ENCODE measurements around the gene CLCN7.
"Not testable (repeated sequence)": the region's sequence is repeated elsewhere in the genome, so short reads cannot be mapped to it uniquely, and the experiment has no call there.

CLCN7 gene

DNA sequence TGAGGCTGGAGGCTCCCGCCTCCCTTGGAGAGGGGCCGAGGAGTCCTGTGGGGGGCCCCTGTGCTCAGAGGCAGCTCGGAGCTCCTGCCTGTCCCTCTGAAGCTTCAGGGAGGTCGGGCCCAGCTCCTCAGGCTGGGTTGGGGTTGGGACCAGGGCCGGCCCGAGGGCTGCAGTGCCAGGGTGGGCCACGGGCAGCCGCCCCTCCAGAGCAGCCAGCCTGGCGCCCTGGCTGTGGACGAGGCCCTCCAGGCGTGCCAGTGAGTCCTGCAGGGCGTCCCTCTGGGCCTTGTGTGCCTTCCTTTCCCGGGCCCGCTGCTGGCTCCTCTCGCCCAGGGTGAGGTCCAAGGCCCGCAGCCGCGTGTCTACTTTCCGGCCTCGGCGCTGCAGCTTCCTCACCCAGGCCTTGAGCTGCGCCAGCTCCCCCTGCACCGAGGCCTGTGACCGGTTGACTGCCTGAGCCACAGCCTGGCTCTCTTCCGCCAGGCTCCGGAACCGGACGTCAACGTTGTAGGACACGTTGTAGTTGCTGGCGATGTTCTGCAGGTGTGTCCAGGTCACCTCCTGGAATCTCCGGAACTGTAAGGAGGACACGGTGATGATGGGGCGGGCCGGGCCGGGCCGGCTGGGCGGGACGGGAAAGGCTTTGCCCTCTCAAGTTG lies 12.7 kb upstream of the CLCN7 start:
- no peak for DNase-seq (ENCODE audit: low spot score)

DNA sequence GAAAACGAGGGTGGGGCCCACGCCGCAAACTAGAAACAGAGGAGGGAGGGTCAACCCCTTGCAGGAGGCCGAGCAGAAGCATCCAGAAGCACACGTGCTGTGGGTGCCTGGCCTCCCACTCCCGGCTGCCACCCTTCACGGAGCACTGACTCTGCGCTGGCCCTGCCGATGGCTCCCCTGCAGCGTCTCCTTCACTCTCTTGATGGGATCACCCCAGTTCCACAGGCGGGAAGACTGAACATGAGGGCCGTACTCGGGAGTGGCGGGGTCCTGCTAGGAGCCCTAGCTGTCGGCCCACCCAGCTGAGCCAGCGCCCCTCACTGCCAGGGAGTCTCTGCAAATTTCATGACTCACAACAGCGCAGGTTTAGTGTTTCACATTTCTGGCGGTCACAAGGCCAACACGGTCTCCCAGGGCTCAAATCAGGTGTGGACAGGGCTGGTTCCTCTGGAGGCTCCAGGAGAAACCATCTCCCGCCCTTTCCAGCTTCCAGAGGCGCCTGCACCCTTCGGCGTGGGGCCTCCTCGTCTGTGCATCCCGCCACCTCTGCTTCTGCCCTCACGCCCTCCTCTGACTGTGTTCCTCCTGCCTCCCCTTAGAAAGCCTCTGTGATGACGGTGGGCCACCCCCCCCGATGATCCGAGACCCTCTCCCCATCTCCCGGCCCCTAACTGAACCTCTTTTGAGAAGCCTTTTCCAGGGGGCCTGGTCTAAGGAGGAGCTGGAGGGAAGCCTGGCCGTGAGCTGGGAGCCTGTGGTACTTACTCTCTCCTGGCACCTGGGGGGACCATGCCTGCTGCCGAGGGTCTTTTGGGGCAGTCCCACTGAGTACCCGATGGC lies 11.9 kb upstream of the CLCN7 start:
- DNase-seq (ENCODE audit: low spot score) = no peak

DNA sequence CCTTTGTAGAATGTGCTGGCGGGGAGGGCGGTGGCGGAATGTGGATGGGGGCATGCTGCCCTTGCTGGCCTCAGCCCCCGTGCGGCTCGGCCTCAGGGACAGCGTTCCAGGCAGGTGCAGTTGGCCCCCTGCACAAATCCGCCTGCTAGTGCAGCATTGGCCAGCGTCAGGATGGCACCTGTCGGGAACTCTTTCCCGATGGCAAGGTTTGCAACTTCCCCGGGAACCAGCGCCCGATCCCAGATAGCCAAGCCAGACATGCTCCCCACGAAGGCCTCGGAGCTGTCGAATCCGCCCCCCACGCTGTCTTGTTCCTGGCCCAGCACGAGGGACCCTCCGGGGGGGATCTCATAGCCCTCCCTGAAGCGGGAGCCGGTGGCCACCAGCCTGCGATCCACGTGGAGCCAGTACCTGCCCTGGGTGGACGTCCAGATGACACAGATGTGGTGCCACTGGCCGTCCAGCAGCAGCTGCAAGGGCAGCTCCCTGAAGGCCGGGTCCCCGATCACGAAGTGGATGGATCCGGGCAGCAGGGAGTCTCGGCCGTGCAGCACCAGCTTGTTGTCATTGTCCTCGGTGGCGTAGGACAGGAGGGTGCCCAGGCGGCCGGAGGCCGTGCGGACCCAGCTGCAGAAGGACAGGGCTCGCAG lies 11.1 kb upstream of the CLCN7 start:
- no peak for DNase-seq (ENCODE audit: low spot score)

DNA sequence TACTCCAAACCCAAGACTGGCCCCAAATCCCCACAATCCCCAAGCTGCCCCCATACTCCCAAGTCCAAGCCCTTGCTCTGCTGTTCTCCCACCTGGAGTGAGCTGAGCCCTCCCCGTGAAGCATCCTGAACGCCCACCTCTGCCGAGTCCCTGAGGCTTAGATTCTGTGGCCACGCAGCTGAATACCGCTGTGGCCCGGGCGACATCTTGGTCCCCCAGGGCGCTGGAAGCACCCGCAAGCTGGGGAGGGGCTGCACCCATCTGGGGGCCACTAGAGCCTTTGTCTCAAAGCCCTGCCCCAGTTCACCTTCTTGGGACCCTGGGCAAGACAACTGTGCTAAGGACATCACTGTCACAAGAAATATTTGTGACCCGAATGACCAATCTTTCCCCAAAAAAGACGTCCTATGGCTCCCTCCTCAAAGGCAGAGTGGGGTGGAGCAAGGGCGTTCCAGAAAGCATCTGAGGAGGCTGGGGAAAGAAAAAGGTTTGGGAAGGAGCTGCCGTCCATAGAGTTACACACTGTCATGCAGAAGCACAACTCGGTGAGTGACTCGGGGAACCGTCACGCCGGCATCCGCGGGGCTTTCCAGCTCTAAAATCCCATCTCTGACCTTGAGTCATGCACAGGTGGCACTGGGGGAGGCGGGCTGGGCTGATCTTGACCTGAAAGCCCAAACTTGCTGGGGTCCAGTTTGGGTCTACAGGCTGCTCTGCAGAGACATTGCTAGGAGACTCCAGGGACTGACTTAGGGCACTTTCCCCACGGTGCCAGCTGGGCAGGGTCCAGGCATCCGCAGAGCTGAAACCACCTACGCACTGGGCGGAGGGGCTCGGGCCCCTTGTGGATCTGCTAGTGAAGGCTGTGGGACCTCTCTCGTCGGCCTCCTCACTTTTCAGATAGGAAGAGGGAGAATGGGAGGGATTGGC lies 7.3 kb upstream of the CLCN7 start:
- no peak for DNase-seq (ENCODE audit: low spot score)

DNA sequence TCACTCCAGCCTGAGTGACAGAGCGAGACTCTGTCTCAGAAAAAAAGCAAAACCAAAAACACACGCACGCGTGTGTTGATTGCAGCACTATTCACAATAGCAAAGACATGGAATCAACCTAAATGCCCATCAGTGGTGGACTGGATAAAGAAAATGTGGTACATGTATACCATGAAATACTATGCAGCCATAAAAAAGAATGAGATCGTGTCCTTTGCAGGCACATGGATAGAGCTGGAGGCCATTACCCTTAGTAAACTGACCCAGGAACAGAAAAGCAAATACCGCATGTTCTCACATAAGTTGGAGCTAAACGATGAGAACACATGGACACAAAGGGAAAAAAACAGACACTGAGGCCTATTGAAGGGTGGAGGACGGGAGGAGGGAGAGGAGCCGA lies 4.1 kb upstream of the CLCN7 start:
- DNase-seq (ENCODE audit: low spot score) = not testable (repeated sequence)

DNA sequence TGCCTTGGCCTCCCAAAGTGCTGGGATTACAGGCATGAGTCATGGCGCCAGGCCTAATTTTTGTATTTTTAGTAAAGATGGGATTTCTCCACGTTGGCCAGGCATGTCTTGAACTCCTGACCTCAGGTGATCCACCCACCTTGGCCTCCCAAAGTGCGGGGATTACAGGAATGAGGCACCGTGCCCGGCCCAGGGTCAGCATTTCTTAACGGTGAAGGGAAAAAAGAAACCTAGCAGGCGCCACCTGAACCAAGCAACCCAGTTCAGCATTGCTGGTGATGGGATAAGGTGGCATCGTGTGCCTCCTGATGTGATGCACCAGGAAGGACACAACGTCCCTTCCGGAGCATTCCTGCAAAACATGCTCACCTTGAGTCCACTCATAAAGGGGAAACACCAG lies 2.2 kb upstream of the CLCN7 start:
- DNase-seq (ENCODE audit: low spot score) = no peak

DNA sequence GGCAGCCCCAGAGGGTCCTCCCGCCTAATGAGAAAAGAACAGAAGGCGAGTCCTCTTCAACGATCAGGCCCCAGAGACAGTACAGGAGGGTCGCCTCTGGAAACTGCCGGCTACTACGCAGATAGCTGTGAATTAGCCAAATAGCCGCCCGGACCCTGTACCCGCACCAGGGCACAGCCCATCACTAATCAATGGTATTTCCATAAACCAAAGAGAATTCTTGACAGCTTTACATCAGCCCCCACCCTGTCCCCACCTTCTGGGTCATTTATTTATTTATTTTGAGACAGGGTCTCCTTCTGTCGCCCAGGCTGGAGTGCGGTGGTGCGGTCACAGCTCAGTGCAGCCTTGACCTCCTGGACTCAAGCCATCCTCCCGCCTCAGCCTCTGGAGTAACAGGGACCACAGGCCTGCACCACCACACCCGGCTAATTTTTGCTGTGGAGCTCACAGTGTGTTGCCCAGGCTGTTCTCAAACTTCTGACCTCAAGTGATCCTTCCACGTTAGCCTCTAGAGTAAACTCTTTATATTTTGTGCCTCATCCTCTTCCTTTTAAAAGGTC lies 805 bp upstream of the CLCN7 start:
- no peak for DNase-seq (ENCODE audit: low spot score)

DNA sequence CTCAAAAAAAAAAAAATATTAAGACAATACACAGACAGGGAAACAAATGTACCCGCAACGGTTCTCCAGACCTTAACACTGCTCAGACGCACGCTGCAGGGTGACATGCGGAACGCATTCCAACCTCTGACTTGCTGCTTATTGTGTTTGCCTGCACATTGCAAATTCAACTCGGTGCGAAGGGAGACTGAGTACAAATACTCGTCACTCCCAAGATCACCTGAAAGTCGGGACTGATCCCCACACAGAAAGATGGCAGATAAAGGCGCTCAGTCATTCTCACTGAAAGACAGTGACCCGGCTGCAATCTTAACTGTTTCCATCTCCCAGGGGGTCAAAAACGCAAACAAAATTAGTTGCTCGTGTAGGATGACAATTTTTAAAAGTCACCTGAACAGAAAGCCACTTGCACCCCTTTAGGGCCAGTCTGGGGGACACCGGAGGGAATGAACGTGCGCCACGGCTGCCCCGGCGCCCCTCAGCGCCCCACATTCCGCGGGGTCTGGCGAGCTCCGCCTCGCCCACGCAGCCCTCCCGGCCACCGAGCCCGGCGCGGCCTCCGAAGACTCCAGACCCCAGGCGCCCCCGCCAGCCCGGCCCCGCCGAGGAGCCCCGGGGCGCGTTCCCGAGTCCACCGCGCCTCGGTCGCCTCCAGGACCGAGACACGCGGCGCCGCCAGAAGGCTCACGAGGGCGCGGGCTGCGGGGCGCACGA lies 589 bp downstream of the CLCN7 start:
- DNase-seq (ENCODE audit: low spot score) = no peak

DNA sequence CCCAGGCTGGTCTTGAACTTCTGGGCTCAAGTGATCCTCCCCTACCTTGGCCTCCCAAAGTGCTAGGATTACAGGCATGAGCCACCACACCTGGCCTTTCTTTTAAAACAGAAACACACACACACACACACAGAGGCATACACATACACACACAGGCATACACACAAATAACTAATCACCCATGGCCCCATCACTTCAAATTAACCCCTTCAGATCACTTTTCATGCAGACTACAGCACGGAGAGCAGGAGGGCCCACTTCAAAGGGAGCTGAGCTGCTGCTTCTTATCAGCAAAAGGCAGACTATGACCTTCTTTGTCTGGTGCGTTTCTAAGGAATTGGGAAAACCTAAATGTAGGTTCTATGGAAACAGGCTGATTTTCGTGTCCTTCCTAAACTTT lies 1.9 kb downstream of the CLCN7 start:
- DNase-seq (ENCODE audit: low spot score) = no peak

DNA sequence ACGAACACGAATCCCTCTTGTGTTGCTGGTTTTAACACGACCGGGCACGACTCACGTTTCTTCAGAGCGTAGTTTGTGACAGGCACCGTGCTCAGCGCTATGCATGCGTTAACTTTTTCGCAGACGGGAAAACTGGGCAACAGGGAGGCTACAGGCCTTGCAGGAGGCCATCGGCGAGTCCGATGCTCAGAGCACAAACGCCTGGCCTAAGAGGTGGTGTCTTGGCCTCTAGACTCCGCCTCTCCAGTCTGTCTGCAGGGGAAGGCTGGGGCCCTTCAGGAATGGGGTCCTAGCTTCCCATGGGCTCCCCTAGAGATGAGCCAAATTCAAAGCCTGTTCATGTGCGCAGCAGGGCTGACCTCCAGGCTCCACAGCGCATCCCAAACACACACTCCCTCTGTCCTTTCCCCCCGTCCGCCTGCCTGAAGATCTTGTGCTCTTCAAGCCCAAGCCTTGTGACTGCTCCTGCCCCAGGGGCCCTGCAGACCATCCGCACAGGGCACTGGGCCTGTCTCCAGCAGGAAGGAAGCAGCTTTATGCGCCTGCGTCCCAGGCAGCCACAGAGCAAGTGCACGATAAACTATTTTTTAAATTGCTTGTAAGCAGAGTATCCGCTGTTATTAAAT lies 3.1 kb downstream of the CLCN7 start:
- no peak for DNase-seq (ENCODE audit: low spot score)

DNA sequence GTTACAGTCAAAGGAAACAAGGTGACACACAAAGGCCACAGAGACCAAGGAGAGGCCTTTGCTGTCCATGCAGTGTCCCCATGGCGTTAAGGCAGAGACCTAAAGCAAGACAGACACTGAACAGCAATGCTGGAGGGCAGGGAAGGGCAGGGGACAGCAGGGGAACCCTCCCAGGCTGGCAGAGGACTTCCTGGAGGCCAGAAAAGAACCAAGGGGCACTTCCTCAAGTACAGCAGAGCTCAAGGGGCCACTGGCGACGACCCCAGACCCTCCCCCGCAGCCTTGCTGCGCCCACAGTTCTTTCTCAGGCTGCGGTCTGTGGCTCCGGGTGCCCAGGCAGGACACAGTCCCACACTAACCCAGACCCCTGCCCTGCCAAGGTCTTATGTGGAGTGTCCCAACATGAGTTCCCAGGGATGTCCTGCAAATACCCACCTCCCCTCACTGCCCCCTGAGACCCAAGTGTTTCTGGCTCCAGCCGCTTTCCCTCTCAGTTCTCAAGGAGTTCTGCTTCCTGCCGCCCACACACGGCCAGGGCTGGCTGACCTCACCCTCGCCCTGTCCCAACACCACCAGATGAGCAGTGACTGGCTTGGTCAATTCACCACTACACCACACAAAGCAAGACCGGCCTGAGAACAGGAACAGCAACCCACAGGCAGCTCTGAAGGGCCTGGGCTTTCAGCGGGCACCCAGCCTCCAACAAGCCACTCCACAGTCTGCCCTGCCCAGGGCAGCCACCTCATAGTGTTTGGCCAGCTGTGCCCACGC lies 4.2 kb downstream of the CLCN7 start:
- DNase-seq (ENCODE audit: low spot score) = no peak

DNA sequence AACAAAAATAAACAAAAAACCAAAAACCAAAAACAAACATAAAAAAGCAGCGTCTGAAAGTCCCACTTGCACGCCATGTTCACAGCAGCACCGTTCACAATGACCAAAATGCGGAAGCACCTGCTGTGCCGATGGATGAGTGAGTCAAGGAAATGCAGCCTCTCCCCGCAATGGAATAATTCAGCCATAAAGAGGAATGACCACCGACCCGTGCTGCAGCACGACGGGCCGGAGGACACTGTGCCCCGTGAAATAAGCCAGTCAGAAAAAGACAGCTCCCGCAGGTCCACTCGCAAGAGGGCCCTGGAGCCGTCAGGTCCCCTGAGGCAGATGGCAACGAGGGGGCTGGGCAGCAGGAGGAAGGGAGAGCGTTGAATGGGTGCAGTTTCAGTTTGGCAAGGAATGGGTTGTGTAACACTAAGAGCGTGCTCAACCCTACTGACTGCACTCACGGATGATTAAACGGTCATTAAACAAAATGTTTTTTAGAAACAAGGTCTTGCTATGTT lies 5.1 kb downstream of the CLCN7 start:
- DNase-seq (ENCODE audit: low spot score) = no peak

DNA sequence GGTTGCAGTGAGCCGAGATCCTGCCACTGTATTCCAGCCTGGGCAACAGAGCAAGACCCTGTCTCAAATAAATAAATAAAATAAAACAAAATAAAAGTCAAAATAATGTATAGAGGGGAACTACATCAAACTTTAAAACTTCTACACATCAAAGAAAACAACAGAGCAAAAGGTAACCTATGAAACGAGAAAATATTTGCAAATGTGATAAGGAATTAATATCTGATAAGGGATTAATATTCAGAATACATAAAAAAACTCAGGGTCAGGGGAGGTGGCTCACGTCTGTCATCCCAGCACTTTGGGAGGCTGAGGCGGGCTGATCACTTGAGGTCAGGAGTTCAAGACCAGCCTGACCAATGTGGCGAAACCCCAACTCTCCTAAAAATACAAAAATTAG lies 5.7 kb downstream of the CLCN7 start:
- not testable (repeated sequence) for DNase-seq (ENCODE audit: low spot score)

DNA sequence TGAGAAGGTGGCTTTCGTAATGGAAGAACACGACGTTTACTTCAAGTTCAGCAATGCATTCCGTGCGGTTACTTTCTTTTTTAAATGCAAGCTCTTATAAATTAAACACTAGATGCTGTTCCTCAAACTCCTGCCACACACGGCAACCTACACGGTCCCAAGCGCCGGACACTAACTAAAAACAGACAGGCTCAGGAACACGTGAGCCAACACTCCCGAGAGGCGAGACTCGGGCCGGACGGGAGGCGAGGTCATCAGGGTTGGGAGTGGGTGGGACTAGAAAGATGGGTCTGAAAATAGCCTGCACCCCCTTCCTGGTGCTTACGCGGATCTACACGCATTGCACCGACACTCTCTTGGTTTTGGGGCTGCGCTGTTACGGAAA lies 6.4 kb downstream of the CLCN7 start:
- no peak for DNase-seq (ENCODE audit: low spot score)

DNA sequence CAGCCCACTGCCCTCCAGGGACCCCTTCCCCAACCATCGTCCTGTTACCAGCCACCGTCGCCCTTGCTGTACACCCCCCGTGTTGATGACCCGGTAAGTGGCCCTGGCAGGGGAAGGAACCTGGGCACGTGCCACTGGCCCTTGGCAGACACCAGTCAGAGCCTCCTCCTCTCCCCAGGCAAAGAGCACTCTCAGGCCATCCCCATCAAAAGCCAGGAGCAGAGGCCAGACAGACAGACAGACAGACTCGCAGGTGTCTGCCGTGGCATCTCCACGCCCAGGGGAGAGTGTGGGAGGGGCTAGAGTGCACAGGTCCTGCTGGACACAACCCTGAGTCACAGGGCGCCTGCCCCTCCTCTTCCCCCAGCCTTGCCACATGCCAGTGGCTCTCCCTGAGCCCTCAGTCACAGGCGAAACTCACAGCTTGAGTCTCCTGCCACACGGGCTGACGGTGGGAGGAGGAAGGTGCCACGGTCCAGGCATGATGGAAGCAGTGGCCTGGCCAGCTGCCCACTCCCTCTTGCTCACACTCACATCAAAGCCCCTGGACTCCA lies 7.8 kb downstream of the CLCN7 start:
- DNase-seq (ENCODE audit: low spot score) = no peak

DNA sequence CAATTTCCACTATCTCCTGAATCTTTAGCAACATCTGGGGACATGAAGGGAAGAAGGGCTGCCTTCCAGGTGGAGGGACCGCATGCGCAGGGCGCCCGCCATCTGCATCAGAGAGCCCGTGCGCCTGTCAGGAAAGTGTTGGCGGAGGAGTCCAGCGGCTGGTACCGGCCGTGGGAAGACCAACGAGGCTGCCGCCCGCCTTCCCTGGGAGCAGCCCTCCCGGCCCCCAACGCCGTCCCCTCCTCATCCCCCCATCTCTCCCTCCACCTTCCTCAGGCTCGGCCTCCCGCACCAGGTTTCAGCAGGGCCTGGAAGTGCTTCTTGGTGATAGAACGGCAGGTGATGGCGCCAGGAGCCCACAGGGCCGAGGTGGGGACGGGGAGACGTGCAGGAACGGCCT lies 8.8 kb downstream of the CLCN7 start:
- no peak for DNase-seq (ENCODE audit: low spot score)

DNA sequence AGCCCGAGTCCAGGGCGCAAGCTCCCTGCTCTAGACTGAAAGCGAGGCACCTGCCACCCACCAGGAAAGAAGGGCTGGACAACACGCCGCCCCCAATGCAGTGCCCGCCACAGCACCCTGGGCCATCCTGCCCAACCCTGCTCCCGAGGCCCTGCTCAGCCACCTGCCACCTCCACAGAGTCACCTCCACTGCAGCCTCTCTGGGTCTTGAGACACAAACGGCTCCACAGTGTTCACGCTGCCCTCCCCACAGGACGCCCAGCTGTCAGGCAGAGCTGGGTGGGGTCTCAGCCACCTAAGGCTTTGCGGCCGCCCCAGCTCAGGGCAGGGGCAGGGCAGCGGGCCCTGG lies 9.3 kb downstream of the CLCN7 start:
- DNase-seq (ENCODE audit: low spot score) = no peak

DNA sequence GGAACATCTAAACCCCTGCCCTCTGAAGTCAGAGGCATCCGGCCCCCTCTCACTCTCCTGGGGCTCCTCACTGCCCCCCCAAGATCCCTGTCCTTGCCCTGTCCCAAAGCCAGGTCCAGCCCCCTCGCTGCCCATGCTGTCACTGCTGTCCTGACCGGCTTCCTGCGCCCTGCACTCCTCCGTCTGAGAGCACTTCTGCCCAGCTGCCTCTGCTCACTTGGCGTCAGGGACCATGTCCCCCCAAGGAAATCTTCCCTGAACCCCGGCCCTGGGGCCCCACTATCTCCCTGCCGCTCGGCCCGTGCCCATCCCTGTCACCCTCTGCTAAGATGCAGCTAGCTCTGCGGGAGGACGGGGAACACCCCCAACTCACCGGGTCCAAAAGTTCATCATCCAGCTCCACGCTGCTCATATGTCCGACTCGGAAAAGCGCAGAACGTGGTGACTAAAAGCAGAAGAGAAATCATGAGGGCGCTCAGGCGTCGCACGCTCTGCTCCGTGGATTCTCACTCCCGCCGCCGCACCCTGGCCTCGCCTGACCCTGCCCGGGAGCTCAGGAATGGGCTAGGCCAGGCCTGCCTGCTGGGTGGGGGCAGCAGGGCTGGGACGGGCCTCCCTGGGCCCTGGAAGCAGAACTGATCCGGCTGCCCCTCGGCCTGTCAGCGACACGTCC lies 9.8 kb downstream of the CLCN7 start:
- no peak for DNase-seq (ENCODE audit: low spot score)
